SK-N-SH (cell line): ENCODE data around the gene YAP1.

Experiments
- CTCF ChIP-seq: fragments of 200-600 bp; sonication (generic); IDR thresholded peaks from 2 replicates; pipeline ENCODE4 v1.6.1; 2017; ENCODE audit warnings: antibody characterized with exemption, mild to moderate bottlenecking, moderate library complexity
- EP300 ChIP-seq, 2 experiments: IDR thresholded peaks; 2 replicates each; pipeline versions ENCODE4 v1.4.0 to v1.6.1; 2012; ENCODE audit warnings: borderline replicate concordance in 1 of 2, low read depth in 1 of 2, low read length in 1 of 2
- FOXJ3 ChIP-seq: sonication (generic); formaldehyde crosslinking; IDR thresholded peaks from 2 replicates; pipeline ENCODE4 v1.5.1; 2020; ENCODE audit warnings: mild to moderate bottlenecking, missing genetic modification reagents
- MAX ChIP-seq: IDR thresholded peaks from 2 replicates; pipeline ENCODE4 v1.4.0; 2012; ENCODE audit warnings: low read depth
- NFIC ChIP-seq: IDR thresholded peaks from 2 replicates; pipeline ENCODE4 v1.4.0; 2012; ENCODE audit warnings: borderline replicate concordance
- SMC3 ChIP-seq: IDR thresholded peaks from 2 replicates; pipeline ENCODE4 v1.6.1; 2012; ENCODE audit warnings: low read depth, low read length, improper control_type of control experiment
- TAF1 ChIP-seq: IDR thresholded peaks from 2 replicates; pipeline ENCODE4 v1.6.1; 2012; ENCODE audit warnings: low read depth, mild to moderate bottlenecking, low read length, moderate library complexity, borderline replicate concordance
- TCF12 ChIP-seq: IDR thresholded peaks from 2 replicates; pipeline ENCODE4 v1.4.0; 2012
- YY1 ChIP-seq: IDR thresholded peaks from 2 replicates; pipeline ENCODE4 v1.4.0; 2012; ENCODE audit warnings: low read depth, mild to moderate bottlenecking

- TF ChIP-seq CTCF (no peak), SMC3 (no peak), EP300 (IDR thresholded peaks at IDR 0.05; ENCODE audit: borderline replicate concordance in 1 of 2, low read depth in 1 of 2, low read length in 1 of 2) (no peak), FOXJ3 (CRISPR knock-in tag) (no peak), YY1 (no peak), TCF12 (no peak), NFIC (no peak), MAX (no peak), TAF1 (no peak)
Observed at GRCh38 chr11:102117472-102118113, 7.3 kb downstream of the YAP1 start.
